SIG-M5 (cell line): ENCODE results near the gene ADGRL3.
"Not testable (repeated sequence)": the region's sequence is repeated elsewhere in the genome, so short reads cannot be mapped to it uniquely, and the experiment has no call there.

Experiments used
- DNase-seq: peaks from one replicate; lab custom pipeline; 2025; lab: John Stamatoyannopoulos, UW

The ADGRL3 gene

DNA sequence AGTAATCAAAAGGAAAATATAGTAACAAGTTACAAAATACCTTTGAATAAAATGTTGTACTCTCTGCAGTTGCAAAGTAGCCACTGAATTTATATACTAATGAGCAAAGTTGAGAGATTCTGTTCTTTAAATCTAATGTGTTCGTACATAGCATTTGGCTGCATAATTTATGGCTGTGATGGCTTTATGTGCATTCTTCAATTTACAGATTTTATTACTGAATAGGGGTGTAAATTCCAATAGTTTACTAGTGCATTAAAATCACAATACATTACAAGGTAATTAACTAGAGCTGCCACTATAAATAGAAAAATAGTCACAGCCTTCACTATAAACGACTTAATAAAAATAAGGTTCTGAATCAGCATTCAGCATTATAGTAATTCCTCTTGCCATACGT, 620.0 kb downstream of the ADGRL3 start:
- no peak for DNase-seq

DNA sequence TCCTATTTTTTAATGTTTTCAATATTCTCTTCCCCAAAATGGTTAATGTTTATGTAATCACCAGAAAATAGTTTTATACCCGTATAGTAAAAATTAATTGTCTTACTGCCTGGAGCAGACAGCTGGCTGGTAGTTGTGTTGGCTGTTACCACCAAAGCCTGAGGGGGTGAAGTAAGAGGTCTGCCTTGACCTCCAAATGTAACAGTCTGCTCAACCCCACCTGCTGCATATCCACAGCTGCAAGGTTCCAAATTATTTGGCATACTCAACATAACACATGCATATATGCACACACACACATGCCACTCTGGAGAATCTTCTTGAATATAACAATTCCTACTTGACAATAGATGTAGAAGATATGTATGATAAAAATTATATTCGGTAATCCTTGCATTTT, 624.3 kb downstream of the ADGRL3 start:
- DNase-seq: no peak

DNA sequence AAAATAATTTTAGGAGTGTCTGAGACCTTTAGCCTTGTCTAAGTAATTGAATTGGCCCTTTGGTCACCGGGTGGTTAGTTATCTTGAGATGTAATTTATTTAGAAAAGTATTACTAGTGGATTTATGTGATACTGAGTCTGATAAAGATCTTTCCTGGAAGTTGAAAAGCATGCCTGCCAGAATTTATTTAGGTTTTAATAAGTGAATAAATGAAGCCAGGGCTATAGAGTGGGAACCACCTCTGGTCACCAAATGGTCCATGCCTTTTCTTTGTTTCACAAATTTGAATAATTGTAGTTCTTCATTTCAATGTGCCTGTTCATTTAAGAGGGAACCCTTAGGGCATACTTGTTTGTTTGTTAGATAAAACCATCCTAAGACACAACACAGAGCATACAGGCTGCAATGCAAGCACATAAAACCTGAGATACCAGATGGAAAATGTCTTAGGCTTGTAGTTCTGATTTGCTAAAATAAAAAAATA, 627.8 kb downstream of the ADGRL3 start:
- DNase-seq: no peak

DNA sequence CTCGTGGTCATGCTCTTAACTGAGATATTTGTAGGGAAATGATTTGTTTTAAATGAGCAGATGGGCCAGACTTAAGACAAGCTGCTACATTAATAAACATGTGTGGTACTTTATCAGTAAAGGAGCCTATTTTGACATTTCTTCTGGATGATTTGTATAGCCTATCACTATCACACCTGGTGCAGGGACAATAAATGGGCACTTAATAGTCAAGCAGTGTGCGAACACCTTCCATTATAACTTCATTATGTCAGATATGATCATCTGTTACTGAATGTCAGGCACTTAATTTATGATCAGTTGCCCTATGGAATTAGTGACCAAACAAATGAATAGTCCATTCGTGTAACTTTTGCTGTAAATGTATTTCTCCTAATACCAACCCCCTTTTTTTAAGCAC, 628.8 kb downstream of the ADGRL3 start:
- no peak for DNase-seq

DNA sequence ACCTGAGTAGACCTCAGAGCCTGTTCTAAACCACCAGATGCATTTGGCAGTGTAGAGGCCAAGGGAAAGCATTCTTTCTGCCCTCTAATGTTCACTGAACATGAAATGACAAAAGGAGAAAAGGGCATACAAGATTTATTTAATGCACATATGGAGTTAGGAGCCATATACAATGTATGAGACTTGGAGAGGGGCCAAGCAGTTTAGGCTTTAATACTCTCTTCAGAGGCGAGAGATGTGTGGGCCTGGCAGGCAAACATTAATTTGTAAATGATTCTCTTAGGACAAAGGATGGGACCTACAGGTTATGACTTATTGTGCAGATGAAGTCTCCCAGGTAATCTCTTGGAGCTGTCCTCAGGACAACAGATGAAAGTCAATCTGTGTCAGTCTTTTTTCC, 631.9 kb downstream of the ADGRL3 start:
- DNase-seq: no peak

DNA sequence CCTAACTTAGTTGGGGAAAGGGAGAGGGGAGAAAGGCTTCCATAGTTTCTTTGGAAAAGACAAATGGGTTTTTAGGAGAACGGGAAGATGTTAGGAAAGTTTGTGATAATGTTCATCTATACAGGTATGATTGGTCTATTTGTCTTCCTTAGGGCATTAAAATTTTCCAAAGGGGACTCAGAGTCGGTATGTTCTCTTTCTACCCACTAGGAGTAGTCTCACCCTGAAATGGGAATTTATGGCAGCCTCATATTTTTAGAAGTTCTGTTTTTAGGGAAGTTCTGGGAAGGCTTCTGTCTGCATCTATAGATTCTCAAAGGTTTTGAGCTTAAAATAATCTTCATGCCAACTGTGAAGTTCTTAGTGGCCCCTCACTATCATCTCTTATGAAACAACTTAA, 637.3 kb downstream of the ADGRL3 start:
- DNase-seq: no peak

DNA sequence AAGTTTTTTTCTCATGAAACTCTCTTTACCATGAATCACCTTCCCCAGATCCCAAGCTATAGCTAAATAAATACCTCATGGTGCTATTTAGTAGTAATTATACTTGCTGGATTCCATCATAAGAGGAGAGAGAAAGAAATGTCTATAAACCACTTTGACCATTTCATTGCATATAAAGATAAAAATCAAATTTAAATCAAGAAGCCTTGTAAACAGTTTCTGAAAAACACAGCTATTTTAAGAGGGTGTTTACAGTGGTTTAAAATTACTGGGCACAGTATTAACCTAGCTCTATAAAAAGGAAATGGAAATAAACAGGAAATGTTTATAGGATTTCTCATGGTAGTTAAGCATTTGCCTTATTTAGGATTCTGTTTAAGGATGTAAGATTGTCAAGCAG, 637.9 kb downstream of the ADGRL3 start:
- DNase-seq: no peak

DNA sequence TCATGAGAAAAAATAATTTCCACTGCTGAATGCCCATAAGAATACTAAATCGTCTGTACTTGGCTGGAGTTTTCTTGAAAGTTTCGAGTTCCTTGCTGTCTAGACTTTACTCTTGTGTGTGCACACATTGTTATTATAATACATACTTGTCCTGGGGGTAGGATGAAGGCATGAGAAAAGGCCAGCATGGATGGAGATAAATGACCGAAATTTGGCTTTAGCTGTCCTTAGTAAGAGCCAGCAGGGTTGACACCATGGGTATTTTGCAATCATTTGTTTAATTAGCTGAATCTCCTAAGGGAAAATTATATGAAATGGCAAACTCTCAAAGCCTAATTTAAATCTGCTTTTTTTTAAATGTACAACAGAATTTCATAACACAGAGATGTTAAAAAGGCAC, 641.6 kb downstream of the ADGRL3 start:
- no peak for DNase-seq

DNA sequence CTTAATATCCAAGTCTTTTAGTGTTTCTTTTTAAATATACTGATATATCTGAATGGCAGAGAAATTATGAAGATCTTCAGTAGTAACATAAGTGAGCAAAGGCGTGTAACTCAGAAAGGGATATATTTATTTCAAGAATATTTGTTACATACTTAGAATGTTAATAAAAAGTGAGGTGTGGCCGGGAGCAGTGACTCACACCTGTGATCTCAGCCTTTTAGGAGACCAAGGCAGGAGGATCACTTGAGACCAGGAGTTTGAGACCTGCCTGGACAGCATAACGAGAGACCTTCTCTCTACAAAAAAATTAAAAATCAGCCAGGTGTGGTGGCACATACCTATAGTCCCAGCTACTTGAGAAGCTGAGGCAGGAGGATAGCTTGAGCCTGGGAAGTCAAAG, 651.0 kb downstream of the ADGRL3 start:
- DNase-seq: no peak

DNA sequence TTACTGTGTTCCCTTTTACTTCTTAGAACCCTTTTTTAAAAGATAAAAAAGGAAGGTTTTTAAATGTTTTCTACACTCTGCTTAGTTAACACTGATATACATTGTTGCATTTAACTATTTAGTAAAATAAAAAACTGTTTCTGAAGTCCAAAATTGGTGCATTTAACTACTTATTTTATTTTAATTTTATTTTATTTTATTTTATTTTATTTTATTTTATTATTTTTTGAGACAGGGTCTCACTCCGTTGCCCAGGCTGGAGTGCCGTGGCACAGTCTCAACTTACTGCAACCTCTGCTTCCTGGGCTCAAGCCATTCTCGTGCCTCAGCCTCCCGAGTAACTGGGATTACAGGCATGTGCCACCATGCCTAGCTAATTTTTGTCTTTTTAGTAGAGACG, 652.0 kb downstream of the ADGRL3 start:
- DNase-seq: not testable (repeated sequence)

DNA sequence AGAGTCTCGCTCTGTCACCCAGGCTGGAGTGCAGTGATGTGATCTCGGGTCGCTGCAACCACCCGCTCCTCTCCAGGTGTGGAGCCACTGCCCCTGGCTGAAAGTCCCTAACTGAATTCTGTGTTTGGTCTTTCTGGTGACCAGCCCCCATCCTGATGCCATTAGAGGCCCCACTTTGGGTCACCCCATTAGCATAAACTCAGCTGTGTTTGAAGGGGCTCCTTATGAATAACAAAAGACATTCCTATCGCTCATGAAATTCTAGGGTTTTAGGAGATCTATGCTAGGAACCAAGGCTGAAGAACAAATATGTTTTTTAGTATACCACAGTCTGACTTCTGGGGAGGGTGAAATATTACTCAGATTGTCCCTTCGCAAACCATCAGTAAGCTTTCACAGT, 652.9 kb downstream of the ADGRL3 start:
- no peak for DNase-seq

DNA sequence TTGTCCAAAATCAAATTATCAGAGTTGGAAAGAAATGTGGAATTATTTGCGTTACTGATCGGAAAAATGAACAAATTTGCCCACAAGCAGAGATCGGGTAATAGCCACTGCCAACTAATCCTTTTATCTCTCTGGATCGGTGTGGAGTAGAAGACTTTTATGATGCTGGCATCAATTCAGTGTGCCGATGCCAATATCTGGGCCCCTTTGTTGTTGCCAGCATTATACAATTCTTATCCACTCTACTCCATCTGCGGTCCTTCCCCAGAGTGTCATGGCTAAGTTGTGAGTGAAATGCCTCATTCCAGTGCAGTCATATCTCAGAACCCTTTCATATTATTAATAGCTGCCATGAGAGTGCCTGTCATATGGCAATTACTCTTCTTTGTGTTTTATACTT, 660.2 kb downstream of the ADGRL3 start:
- no peak for DNase-seq

DNA sequence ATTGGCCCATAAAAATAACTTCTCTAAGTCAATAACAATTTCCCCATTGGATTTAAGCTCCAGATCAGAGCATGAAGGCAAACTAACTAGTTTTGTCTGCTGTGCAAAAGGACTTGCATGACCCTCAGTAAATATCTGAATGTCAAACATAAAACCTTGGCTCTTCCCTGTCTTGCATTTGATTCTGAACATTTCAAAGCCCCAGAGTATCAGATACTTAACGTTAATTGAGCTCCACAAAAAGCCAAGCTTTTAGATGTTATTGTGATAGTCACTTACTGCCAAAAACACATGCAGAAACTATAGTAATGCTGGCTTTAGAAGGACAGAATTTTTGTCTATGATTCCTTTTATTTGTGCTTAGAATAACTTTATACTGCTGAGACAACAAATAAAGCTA, 664.2 kb downstream of the ADGRL3 start:
- no peak for DNase-seq

DNA sequence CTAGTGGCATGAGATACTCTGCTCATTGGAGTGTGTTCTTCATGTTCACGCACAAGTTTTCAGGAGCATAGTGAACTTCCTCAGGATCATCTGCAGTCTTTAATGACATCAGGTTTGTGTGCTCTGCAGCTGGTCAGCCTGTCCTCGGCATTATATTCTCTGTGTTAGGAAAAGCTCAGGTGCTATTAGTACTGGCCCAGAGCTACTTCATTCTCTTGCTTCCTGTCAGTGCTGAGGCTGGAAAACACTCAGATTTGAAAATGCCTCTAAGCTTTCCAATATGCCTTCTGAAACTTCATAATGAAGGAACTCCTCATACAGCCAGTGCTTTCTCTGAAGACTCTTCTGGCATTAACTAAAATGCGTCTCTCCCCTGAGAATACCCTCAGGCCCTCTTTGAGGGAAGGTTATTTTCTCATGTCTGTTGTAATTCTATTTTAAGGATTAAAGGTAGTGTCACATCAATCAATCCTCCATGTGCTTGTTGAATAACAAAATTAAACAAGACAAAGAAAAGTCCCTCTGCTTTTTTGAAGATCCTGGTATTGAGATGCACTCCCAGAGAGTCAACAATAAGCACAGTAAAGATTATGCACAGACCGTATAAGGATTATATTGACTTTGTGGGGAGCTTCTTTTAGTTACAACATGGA, 666.4 kb downstream of the ADGRL3 start:
- DNase-seq: no peak

DNA sequence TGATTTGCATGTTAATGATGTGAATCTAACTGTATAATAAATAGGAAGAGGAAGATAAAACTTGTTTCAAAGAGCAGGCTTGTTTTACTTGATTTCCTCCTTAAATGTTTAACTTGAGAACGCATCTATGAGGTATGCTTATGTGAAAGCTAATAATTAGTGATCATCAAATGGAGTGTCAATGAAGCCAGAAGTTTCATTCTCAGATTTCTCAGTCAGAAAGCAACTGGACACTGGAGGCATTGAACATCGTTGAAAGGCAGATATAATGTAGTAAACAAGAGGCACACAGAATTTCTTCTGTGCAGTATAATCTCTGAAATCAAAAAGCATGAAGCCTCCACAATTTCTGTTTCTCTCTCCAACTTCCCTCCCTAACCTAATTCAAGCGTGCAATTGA, 672.9 kb downstream of the ADGRL3 start:
- no peak for DNase-seq

DNA sequence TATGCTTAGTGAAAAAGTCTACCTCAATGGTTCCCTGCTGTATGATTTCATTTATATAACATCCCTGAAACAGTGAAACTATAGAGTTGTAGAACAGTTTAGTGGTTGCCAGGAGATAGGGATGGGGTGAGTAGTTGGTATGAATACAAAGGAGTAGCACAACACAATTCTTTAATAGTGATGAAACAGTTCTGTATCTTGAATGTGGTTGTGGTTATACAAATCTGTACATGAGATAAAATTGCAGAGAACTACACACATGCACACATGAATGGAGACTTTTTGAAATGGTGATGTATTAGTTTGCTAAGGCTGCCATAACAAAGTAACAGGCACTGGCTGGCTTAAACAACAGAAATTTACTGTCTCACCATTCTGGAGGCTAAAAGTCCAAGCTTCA, 677.1 kb downstream of the ADGRL3 start:
- DNase-seq: no peak

DNA sequence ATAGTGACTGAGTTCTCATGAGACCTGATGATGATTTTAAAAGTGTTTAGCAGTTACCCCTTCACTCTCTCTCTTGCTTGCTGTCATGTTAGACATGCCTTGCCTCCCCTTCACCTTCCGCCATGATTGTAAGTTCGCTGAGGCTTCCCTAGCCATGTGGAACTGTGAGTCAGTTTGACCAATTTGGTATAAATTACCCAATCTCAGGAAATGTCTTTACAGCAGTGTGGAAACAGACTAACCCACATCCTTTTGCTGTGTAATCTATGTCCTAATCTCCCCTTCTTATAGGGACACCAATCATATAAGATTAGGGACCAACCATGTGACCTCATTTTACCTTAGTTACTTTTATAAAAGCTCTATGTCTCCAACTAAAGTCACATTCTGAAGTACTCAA, 677.8 kb downstream of the ADGRL3 start:
- peak; percentile 54 for DNase-seq

DNA sequence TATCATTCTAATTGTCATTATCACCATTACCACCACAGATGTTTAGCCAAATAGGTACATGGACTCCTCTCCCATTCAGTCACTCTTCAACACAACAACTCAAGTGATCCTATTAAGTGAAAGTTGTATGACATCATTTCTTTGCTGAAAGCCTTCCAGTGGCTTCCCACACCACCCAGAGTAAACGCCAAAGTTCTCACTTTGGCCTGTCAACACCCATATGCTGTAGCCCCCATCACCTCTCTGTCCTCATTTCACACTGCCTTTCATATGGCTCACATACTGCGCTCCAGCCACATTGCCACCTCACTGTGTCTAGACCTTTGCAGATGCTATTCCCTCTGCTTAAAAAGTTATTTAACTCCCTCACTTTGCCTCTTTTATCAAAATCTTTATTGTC, 682.3 kb downstream of the ADGRL3 start:
- no peak for DNase-seq

DNA sequence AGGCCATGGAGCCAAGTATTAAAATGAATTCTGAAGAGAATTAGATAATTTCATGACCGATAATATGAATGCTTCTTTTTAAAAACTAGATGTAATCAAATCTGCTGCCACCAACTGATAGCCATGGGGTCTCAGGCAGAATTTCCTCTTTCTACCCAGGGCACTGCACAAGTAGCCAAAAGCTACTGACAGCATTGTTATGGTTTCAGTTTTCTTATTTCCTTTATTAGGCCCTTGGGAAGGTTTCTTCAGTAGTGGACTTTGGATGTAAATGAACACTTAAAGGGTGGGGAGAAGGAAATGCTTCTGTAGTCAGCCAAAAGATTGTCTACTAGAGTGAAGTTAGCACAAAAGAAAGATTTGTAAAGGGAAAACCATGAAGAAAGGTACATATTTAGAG, 686.0 kb downstream of the ADGRL3 start:
- no peak for DNase-seq

DNA sequence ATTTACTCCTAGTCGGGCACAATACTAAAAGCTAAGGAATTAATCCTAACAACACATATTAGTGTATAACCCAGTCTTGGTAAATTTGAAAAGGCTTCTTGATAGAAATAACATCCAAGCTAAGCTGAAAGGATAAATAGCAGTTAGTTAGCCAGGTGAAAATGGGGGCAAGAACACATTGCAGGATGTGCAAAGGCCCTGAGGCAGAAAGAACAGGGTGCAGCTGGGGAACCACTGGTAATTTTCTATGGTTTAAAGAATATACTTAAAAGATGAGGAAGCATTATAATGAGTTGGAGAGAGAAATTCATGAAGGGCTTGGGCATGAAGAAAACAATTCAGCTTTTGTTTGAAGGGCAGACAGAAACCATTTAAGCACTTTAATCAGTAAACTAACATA, 689.0 kb downstream of the ADGRL3 start:
- DNase-seq: no peak

DNA sequence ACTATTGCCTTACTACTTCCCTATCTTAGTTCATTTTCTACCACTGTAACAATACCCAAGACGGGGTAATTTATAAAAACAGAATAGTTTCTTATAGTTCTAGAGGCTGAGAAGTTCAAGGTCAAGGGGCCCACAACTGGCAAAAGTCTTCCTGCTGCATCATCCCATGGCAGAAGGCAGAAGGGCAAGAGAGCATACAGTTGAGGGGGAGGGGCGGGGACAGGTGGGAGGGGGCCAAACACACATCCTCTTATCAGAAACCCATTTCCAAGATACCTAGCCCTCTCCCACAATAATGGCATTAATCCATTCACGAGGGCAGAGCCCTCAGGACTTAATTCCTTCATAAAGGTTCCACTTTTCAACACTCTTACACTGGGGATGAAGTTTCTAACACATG, 690.2 kb downstream of the ADGRL3 start:
- no peak for DNase-seq

DNA sequence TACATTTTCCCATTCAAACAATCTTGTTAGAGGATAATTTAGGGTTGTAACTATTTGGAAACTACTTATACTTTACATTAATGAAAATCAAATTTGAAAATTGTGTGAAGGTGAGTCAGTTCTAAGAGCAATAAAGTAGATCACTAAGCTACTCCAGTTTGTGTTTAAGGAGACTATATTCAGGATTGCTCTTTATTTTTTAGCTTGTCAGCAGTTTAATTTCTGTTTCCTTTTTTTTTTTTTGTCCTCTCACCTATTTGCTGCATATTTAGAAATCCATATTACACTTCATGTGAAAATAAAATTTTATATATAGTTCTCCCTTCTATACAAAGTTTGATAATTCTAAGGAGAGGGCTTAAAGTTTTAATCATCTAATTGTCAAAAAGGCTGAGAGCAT, 691.8 kb downstream of the ADGRL3 start:
- DNase-seq: no peak

DNA sequence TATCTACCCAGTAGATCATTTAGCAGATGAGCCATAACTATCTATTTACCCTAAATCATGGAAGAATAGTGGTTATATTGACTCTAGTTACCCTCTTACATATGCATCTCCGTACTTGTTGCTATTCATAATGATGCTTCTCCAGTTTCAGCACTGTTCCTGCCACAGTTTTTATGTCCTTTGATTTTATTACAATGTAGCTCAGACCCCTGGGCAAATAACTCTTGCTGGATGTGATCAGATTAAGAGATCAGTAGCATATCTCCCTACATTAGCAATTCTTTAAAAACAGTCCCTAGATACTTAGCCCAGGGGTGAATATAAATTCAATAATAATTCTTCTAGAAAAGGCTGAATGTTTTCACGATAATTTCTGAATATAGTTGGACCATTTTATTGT, 696.5 kb downstream of the ADGRL3 start:
- DNase-seq: no peak

DNA sequence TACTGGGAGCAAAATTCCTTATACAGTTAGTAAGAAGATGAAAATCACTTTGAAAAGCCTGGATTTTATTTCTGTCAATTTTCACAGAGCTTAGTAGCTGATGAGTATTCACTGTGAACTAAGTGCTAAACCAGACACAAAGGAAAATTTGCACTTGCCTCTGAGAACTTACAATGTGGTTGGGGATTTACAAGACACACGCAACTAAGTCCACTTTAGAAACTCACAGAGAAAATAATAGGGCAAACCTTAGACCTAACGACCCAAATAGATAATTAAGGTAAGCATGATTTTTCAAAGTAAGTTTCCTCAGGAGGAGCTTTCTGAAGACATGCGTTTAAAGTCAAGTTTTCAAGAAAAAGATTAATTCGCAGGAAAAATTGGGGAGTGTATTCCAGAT, 708.9 kb downstream of the ADGRL3 start:
- no peak for DNase-seq

DNA sequence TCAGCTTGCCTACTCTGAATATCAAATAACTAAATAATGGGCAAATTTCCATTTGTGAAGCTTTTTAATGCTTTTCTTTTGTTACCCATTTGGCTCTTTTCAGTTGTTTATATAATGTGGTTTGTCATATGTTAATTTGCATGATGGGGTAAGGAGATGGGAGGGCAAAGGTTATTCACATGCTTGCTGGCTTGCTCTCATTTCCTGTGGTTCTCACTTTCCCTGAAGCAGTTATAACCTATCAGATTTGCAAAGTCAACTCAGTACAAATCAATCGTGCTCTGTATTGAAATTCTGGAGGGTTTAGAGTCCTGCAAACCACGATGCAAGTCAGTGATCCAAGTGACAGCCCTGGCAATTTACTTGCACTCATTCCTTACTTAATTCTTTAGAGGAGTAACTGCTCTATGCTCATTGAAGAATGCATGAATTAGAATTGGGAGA, 711.2 kb downstream of the ADGRL3 start:
- DNase-seq: no peak
